Stimulated activated CD4-positive, alpha-beta T cell treated with anti-CD3 and anti-CD28 coated beads, Interleukin-15, amount 100 ng/mL, for 48 hours (primary cell): ENCODE measurements around the gene ZIC5.

Source experiments
- DNase-seq, 2 donors: peaks; one replicate each; pipeline ENCODE4 v3.0.0-alpha.2; 2020; ENCODE audit warnings: low read depth in 2 of 2

Gene ZIC5

DNA sequence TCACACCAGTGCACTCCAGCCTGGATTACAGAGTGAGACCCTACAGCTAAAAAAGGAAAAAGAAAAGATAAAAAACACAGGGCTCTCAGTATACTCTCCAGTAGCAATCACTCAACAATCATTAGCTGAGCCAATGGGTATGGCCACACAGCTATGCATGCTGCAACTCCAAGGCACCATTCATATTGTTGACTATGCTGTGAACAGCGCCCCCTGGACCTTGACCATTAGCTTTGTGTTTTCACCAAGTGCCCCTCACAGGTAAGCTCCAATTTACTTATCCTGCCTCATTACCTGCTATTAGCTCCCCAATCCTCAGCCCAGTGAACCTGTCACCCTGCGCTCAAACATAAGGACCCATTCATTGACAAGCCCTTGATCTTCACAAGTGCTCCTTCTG lies 35.8 kb downstream of the ZIC5 start:
- no peak for DNase-seq

DNA sequence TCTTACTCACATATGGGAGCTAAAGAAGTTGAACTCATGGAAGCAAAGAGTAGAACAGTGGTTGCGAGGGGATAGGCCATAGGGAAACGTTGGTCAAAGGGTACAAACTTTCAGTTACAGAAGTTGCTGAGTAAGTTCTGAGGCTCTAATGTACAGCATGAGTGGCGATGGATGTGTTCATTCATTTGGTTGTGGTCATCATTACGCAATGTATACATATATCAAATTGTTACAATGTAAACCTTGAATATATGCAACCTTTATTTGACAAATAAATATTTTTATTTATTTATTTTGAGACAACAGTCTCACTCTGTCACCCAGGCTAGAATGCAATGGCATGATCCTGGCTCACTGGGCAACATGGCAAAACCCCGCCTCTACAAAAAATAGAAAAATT lies 38.7 kb downstream of the ZIC5 start:
- no peak for DNase-seq

DNA sequence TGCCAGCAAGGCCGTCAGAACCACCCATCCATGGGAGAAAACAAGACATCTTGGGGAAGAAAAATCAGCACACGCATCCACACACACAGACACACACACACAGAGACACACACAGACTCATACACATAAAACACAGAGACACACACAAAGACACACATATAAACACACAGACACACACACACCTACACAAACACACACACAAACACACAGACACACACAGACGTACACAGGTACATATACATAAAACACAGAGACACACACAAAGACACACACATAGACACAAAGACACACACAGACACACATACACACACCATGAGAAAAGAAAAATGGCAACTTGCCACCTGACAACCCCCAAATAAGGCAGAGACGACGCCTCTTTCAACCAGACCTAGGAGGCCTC lies 40.6 kb downstream of the ZIC5 start:
- DNase-seq = no peak

DNA sequence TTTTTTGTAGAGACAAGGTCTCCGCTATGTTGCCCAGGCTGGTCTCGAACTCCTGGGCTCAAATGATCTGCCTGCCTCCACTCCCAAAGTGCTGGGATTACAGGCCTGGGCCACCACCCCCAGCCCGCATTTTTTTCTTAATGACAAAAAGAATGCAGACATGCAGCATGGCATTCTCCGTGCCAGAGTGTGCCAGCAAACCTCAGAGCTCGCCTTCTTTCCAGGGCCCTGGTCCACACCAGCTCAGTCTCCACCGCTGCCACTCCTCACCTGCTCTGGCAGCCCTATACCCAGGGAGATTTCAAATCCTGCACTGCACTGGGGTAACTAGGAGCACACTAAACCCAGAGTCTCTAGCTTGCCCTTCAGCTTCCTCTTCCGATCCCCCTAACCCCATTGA lies 41.7 kb downstream of the ZIC5 start:
- no peak for DNase-seq

DNA sequence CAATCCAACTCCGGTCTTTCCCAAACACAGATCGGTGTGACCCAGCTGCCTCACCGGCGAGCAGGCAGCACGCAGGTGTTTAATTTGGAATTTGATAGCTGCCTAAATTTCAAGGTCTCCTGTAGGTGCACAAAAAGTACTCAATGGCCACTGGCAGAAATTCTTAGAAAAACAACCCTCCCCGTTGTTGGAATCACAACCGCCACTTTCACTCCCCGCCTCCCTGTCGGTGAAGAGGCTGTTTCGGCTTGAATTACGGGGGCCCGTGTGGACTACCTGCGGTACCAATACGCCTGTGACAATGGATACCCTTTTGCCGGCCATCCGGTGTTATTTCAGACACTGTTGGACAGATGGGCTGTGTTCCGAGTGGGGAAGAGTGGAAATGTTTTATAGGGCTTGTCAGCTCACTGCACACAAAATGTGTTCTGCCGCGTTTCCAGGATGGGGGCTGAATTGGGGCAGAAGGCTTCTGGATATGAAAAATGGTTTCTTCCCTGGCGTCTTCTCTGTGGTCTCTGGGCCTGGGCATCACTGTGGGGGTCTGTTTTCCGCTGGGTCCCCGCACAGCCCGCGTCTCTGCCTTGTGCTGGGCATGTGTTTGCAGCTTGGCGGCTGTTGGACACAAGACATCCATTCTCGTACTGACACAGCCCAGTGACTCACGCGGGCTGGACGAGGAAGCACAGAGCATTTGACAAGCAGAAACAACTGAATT lies 45.4 kb downstream of the ZIC5 start:
- DNase-seq = no peak

DNA sequence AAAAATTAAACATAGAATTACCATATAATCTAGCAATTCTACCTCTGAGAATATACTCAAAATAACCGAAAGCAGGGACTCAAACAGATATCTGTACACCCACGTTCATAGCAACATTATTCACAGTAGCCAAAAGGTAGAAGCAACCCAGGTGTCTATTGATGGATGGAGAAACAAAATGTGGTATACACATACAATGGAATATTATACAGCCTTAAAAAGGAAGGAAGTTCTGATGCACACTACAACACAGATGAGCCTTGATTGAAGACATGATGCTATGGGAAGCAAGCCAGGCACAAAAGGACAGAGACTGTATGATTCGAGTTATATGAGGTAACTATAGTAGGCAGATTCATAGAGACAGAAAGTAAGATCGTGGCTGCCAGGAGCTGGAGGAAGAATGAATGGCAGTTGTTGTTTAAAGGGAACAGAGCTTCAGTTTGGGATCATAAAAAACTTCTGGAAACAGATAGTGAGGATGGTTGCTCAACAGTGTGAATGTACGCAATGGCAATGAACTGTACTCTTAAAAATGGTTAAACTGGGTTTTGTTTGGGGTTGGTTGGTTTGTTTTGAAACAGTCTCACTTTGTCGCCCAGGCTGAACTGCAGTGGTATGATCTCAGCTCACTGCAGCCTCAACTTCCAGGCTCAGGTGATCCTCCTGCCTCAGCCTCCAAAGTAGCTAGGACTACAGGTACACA lies 47.5 kb downstream of the ZIC5 start:
- no peak for DNase-seq

DNA sequence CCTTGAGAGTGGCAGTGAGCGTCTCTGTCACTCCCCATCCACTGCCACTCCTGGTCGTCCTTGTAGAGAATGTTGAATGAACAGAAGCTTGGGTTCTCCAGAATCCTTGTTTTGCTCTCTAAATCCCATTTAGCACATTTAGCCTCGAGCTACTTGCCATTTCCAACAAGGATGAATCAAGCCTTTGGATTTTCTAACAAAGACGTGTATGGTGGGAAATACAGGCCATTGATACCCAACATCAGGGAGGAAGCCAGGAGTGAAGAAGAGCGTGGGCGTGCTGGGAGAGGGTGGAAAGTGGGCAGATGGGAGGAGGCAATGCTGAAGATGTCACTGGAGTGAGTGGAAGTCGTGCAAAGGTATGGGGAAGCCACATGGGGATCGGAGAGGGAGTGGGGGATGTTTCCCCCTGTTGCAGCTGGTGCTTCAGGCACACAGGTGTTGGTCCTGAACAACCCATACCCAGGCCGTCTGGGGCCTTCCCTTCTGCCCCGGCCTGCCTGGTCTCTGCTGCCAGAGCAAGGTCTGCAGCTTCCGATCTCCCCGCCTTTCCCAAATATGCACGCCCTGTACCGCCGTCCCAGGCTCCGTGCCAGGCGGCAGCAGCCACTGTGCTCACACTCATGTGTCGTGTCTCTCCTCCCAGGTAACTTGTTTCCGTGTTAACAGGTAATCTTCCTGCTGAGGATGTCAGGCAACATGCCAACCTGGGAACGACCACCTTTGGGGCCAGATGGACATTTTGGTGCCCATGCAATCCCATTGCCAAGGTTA lies 48.7 kb downstream of the ZIC5 start:
- DNase-seq = no peak

DNA sequence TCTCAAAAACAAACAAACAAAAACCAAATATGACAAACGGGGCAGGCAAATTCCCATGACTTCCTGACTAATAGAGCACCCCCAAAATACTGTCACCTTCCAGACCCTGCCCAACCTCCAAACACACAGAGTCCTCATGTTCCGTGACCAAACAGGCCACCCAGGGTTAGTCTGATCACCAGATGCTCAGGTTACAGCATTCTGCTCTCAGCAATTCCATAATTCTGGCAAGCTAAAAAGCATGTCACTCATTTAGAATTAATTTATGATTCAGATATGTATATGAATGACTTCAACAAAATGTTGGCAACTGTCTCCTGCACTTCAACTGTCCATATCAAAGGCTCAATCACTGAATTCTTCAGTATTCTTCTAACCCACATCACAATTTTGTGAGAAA lies 52.4 kb downstream of the ZIC5 start:
- DNase-seq = no peak

DNA sequence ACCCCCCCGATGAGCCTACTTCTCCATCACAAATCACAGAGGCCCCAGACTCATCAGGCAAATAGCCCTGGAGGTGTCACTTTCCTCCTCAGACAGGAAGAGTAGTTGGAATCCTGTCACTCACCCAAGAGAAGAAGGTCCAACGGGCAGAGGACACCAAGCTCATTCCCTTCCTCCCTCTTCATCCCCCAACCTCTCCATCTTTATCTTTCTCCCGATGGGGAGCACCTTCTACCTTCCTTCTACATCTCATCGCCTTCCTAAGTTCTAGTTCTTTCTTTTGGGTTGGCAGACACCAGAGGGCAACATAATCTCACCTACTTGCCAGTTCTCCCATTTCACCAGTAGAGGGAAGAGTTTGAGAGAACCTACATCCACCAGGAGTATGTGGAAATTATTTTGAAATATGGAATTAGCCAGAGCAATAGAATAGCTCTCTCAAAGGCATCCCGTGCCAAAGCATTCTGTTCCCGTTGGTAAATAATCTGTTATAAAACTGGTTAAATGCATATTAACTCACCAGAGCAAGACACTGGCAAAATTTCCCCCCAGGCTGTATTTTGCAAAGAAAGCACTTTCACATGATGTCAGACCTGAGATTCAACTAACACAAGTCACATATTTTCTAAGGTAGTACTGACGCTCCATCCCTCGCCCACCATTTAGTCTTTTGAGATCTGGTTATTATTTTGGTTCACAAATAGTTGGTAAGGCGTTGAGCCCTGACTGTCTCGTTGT lies 55.0 kb downstream of the ZIC5 start:
- no peak for DNase-seq

DNA sequence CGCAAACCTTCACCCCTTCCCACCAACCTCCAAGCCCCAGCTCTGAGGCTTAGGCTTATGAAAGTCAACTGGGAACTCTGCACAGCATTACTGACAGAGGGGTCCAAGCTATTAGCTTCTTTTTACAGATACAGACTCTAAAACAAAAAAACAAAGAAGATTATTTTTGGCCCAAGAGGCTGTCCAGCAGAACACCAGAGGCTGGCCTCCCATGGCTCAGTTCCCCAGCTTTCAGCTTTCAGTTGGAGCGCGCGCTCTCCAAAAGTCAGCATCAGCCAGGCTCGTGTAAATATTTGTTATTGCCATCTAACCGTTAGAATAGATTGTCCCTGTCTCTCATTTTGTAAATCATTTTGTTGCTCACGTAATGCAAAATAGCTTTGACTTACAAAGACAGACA lies 58.4 kb downstream of the ZIC5 start:
- no peak for DNase-seq
